Measurements from ENCODE around the gene METRN. TPM values are rescaled to one million over a fixed set of nuclear protein-coding genes. Genes with fewer than 3 reads are reported as not detected.

METRN gene
- total and polyA plus RNA-seq, 4 donors = 10.9 to 67.3 (median 41.5) TPM

DNA sequence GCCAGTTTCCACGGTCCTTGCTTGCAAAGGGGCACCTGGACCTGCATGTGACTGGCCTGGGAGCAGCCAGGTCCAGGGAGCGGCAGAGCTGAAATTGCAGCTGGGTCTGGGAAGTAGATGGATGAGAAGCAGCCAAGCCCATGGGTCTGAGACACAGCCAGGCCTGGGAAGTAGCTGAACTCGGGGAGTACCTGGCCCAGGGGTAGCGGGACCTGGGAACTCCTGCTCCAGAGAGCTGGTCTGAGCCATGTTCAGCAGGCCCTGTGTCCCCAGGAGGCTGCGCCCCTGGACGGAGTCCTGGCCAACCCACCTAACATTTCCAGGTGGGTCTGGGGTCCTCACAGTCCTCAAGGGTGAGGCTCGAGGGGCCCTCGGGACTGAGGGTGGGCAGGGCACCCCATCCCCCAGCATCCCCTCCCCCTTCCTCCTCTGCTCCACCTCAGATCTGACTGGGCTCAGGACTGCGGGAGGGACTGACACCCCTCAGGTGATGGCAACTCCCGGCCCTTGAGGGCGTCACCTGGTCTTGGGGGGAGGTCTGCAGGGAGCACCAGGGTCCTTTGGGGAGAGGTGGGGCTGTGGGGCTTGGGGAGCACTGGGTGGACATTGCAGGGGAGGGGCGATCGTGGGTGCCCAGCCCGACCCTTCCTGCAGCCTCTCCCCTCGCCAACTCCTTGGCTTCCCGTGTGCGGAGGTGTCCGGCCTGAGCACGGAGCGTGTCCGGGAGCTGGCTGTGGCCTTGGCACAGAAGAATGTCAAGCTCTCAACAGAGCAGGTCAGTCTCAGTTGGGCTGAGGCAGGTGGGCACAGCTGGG lies 48.7 kb downstream of the METRN start:
- H3K36me3 ChIP-seq (ENCODE audit: control insufficient read depth in 4 of 4, insufficient read depth in 4 of 4, low read length in 4 of 4) = no peaks in the 10 kb centered on the region
- H3K9me3 ChIP-seq (ENCODE audit: control insufficient read depth in 4 of 4, insufficient read depth in 3 of 4, low read length in 3 of 4) = no peaks in the 10 kb centered on the region
- no peak for ATAC-seq (ENCODE audit: insufficient read depth, low FRiP score)
- H3K9ac ChIP-seq (ENCODE audit: insufficient read depth in 1 of 2, low read length in 2 of 2) = no peak overlapping the region
- H3K27me3 ChIP-seq (ENCODE audit: control insufficient read depth in 3 of 3, insufficient read depth in 3 of 3, low read length in 2 of 3) = no peaks in the 10 kb centered on the region
- WGBS, 2 donors = 80 to 83% methylated on average over 21 of the region's 21 CpGs
- TF ChIP-seq, protein P1, sequence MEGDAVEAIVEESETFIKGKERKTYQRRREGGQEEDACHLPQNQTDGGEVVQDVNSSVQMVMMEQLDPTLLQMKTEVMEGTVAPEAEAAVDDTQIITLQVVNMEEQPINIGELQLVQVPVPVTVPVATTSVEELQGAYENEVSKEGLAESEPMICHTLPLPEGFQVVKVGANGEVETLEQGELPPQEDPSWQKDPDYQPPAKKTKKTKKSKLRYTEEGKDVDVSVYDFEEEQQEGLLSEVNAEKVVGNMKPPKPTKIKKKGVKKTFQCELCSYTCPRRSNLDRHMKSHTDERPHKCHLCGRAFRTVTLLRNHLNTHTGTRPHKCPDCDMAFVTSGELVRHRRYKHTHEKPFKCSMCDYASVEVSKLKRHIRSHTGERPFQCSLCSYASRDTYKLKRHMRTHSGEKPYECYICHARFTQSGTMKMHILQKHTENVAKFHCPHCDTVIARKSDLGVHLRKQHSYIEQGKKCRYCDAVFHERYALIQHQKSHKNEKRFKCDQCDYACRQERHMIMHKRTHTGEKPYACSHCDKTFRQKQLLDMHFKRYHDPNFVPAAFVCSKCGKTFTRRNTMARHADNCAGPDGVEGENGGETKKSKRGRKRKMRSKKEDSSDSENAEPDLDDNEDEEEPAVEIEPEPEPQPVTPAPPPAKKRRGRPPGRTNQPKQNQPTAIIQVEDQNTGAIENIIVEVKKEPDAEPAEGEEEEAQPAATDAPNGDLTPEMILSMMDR (IDR thresholded peaks at IDR 0.05; ENCODE audit: control extremely low read depth, extremely low read depth) = no peak
- peaks cover 0 to 6% (median 2%) of the 10 kb centered on the region in 5 donors for H3K4me1 ChIP-seq (ENCODE audit: control insufficient read depth in 5 of 5, insufficient read depth in 5 of 5, low read length in 5 of 5)
- no peak overlapping the region for H3K4me3 ChIP-seq
- H3K27ac ChIP-seq (ENCODE audit: low read depth in 1 of 2, low read length in 1 of 2) = no peak overlapping the region
- no peak for DNase-seq

DNA sequence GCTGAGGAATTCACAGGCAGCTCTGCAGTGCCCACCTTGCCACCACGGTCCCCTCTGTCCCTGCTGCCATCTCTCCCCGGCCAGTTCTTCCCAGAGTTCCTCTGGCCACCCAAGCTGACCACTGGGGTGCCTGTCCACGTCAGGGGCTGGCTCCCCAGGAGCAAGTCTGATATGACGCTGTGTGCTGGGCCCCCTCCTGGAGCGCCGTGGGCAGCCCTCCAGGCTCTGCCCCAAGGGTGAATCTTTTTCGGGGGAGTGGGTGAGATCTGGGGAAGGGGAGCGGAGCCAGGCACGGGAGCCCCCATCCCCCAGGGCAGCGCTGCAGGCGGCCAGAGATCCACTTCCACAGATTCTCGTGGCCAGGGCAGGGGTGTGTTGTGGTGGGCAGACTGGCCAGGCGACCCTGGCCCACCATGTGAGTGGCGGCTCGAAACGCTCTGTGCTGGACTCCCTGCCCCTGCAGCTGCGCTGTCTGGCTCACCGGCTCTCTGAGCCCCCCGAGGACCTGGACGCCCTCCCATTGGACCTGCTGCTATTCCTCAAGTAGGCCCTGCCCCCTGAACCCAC lies 49.3 kb downstream of the METRN start:
- 77 to 86% methylated on average over 20 of the region's 20 CpGs for WGBS, 2 donors
- H3K36me3 ChIP-seq (ENCODE audit: control insufficient read depth in 4 of 4, insufficient read depth in 4 of 4, low read length in 4 of 4) = no peaks in the 10 kb centered on the region
- no peaks in the 10 kb centered on the region for H3K9me3 ChIP-seq (ENCODE audit: control insufficient read depth in 4 of 4, insufficient read depth in 3 of 4, low read length in 3 of 4)
- H3K4me3 ChIP-seq = no peak overlapping the region
- DNase-seq = no peak
- H3K9ac ChIP-seq (ENCODE audit: insufficient read depth in 1 of 2, low read length in 2 of 2) = no peak overlapping the region
- no peak overlapping the region for H3K27ac ChIP-seq (ENCODE audit: low read depth in 1 of 2, low read length in 1 of 2)
- ATAC-seq (ENCODE audit: insufficient read depth, low FRiP score) = no peak
- TF ChIP-seq, protein P1 (IDR thresholded peaks at IDR 0.05; ENCODE audit: control extremely low read depth, extremely low read depth) = no peak
- H3K27me3 ChIP-seq (ENCODE audit: control insufficient read depth in 3 of 3, insufficient read depth in 3 of 3, low read length in 2 of 3) = no peaks in the 10 kb centered on the region
- peaks cover 0 to 9% (median 2%) of the 10 kb centered on the region in 5 donors for H3K4me1 ChIP-seq (ENCODE audit: control insufficient read depth in 5 of 5, insufficient read depth in 5 of 5, low read length in 5 of 5)

DNA sequence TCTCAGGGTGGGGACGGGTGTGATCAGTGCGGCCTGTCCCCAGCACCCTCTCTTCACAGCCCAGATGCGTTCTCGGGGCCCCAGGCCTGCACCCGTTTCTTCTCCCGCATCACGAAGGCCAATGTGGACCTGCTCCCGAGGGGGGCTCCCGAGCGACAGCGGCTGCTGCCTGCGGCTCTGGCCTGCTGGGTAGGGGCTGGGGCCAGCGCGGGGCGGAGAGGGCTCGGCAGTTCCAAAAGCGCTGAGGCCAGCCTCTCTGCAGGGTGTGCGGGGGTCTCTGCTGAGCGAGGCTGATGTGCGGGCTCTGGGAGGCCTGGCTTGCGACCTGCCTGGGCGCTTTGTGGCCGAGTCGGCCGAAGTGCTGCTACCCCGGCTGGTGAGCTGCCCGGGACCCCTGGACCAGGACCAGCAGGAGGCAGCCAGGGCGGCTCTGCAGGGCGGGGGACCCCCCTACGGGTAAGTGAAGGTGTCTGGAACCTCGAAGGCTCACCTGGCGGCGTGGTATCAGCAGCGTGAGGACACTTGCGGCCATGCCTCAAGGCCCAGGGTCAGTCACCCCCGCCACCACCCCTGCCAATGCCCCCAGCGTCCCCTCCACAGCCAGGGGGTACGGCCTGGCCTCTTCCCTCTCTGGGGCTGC lies 50.0 kb downstream of the METRN start:
- no peak for ATAC-seq (ENCODE audit: insufficient read depth, low FRiP score)
- no peak overlapping the region for H3K27ac ChIP-seq (ENCODE audit: low read depth in 1 of 2, low read length in 1 of 2)
- H3K9me3 ChIP-seq (ENCODE audit: control insufficient read depth in 4 of 4, insufficient read depth in 3 of 4, low read length in 3 of 4) = no peaks in the 10 kb centered on the region
- 90 to 92% methylated on average over 38 of the region's 38 CpGs for WGBS, 2 donors
- peaks cover 0 to 7% (median 1%) of the 10 kb centered on the region in 5 donors for H3K4me1 ChIP-seq (ENCODE audit: control insufficient read depth in 5 of 5, insufficient read depth in 5 of 5, low read length in 5 of 5)
- H3K27me3 ChIP-seq (ENCODE audit: control insufficient read depth in 3 of 3, insufficient read depth in 3 of 3, low read length in 2 of 3) = no peaks in the 10 kb centered on the region
- no peak overlapping the region for H3K9ac ChIP-seq (ENCODE audit: insufficient read depth in 1 of 2, low read length in 2 of 2)
- no peak overlapping the region for H3K4me3 ChIP-seq
- no peaks in the 10 kb centered on the region for H3K36me3 ChIP-seq (ENCODE audit: control insufficient read depth in 4 of 4, insufficient read depth in 4 of 4, low read length in 4 of 4)
- TF ChIP-seq, protein P1 (IDR thresholded peaks at IDR 0.05; ENCODE audit: control extremely low read depth, extremely low read depth) = no peak
- no peak for DNase-seq

Measured in lung (tissue), 12 donors.